ENCODE data around the gene LILRA5.

The LILRA5 gene

GRCh38 chr19:54312436-54313377 is at the start of gene LILRA5:
LILRA5 (minus strand) TSS chr19:54313166; CDS start chr19:54313019, 147 bp downstream.
- no peak for TF ChIP-seq CTCF (IDR thresholded peaks at IDR 0.05)

GRCh38 chr19:54357381-54357780 is 44.4 kb upstream of the LILRA5 start:
- no peak for TF ChIP-seq CTCF (IDR thresholded peaks at IDR 0.05)

GRCh38 chr19:54356444-54357056 is 43.6 kb upstream of the LILRA5 start:
- TF ChIP-seq CTCF (IDR thresholded peaks at IDR 0.05), result no peak

- no peak for TF ChIP-seq CTCF (IDR thresholded peaks at IDR 0.05)
Measured at GRCh38 chr19:54355675-54356074, 42.7 kb upstream of the LILRA5 start.

GRCh38 chr19:54354761-54355160 is 41.8 kb upstream of the LILRA5 start:
- TF ChIP-seq CTCF (IDR thresholded peaks at IDR 0.05), result no peak

GRCh38 chr19:54352546-54352945 is 39.6 kb upstream of the LILRA5 start:
- no peak for TF ChIP-seq CTCF (IDR thresholded peaks at IDR 0.05)

- TF ChIP-seq CTCF (IDR thresholded peaks at IDR 0.05), result no peak
Measured at GRCh38 chr19:54352041-54352440, 39.1 kb upstream of the LILRA5 start.

Measured in LNCAP (cell line).